DND-41 (cell line): ENCODE data around the gene BRINP2.

Experiments used
- ATAC-seq: fragments of 200-7000 bp; cut with Tn5 transposase; 3 replicates; pipeline ENCODE4 v1.9.1; 2021; ENCODE audit warnings: low read depth; ENCODE audit not compliant: insufficient read depth
- DNase-seq: peaks from one replicate; pipeline ENCODE4 v3.0.0-alpha.2; 2020
- H2AFZ ChIP-seq: 2 replicates; pipeline ENCODE4 v1.6.0; 2012; ENCODE audit warnings: low read depth, low read length
- H3K27ac ChIP-seq: 2 replicates; pipeline ENCODE4 v1.5.1; 2012; ENCODE audit warnings: low read length, inconsistent platforms
- H3K27me3 ChIP-seq: fragments of 200-600 bp; sonication (generic); 2 replicates; pipeline ENCODE4 v1.6.0; 2012; ENCODE audit warnings: low read length, mild to moderate bottlenecking, inconsistent platforms; ENCODE audit not compliant: insufficient read depth, poor library complexity
- H3K36me3 ChIP-seq: 2 replicates; pipeline ENCODE4 v1.5.1; 2012; ENCODE audit warnings: low read length, inconsistent platforms; ENCODE audit not compliant: insufficient read depth
- H3K4me1 ChIP-seq: 2 replicates; pipeline ENCODE4 v1.5.1; 2012; ENCODE audit warnings: mild to moderate bottlenecking, low read length; ENCODE audit not compliant: insufficient read depth
- H3K4me2 ChIP-seq: 2 replicates; pipeline ENCODE4 v1.6.0; 2012; ENCODE audit warnings: mild to moderate bottlenecking, moderate library complexity, low read length, inconsistent platforms; ENCODE audit not compliant: insufficient read depth
- H3K4me3 ChIP-seq, 2 experiments: fragments of 200-600 bp in 1 of 2; shearing (Covaris generic) in 1 of 2; 2 replicates each; pipeline ENCODE4 v1.5.1; 2012 to 2016; ENCODE audit warnings: inconsistent platforms in 2 of 2, low read length in 2 of 2, mild to moderate bottlenecking in 2 of 2, low read depth in 1 of 2, moderate library complexity in 1 of 2
- H3K79me2 ChIP-seq: 2 replicates; pipeline ENCODE4 v1.6.0; 2012; ENCODE audit warnings: low read length, inconsistent platforms; ENCODE audit not compliant: insufficient read depth
- H3K9ac ChIP-seq: 2 replicates; pipeline ENCODE4 v1.6.0; 2012; ENCODE audit warnings: low read depth, mild to moderate bottlenecking, inconsistent platforms, low read length, moderate library complexity
- H3K9me3 ChIP-seq: 2 replicates; pipeline ENCODE4 v1.5.1; 2012; ENCODE audit warnings: low read length, moderate library complexity, mild to moderate bottlenecking, inconsistent platforms; ENCODE audit not compliant: insufficient read depth, severe bottlenecking
- H4K20me1 ChIP-seq: 2 replicates; pipeline ENCODE4 v1.6.0; 2012; ENCODE audit warnings: low read length; ENCODE audit not compliant: insufficient read depth
- CTCF ChIP-seq: IDR thresholded peaks from 2 replicates; pipeline ENCODE4 v1.5.1; 2012; ENCODE audit warnings: borderline replicate concordance, low read length, moderate library complexity, mild to moderate bottlenecking; ENCODE audit not compliant: poor library complexity, severe bottlenecking; ENCODE audit errors: extremely low read depth
- EZH2 ChIP-seq: IDR thresholded peaks from 3 replicates; pipeline ENCODE4 v1.6.1; 2012; ENCODE audit warnings: borderline replicate concordance, low read depth, mild to moderate bottlenecking, moderate library complexity, low read length, inconsistent platforms; ENCODE audit not compliant: severe bottlenecking

BRINP2 gene

DNA sequence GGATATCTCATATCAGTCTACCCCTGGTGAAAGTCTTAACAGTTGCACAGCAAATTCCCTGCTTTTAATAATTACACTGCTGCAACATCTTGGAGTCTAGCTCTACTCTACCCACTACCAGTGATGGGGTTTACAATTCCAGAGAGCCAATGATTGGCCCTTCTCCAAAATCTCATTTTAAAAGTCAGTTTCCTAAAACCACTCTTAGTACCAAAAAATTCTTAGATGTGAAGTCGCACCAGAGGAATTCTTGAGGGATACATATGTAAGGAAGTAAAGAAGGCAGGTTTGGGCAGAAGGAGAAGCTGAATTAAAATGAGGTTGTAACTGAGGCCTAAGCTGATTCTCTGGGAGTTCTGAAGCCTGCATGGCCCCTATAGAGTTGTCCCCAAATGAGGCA lies 129.7 kb downstream of the BRINP2 start:
- no peaks in the 10 kb centered on the region for H3K27me3 ChIP-seq
- TF ChIP-seq CTCF (no peak), EZH2 (no peak)
- ATAC-seq (no peak), DNase-seq (no peak)
- no peak overlapping the region for H2AFZ ChIP-seq
- no peaks in the 10 kb centered on the region for H3K4me1 ChIP-seq
- no peaks in the 10 kb centered on the region for H3K36me3 ChIP-seq
- no peaks in the 10 kb centered on the region for H4K20me1 ChIP-seq
- no peaks in the 10 kb centered on the region for H3K79me2 ChIP-seq
- no peak overlapping the region for H3K4me3 ChIP-seq
- no peak overlapping the region for H3K4me2 ChIP-seq
- no peak overlapping the region for H3K9ac ChIP-seq
- H3K9me3 ChIP-seq, result no peaks in the 10 kb centered on the region
- no peak overlapping the region for H3K27ac ChIP-seq

DNA sequence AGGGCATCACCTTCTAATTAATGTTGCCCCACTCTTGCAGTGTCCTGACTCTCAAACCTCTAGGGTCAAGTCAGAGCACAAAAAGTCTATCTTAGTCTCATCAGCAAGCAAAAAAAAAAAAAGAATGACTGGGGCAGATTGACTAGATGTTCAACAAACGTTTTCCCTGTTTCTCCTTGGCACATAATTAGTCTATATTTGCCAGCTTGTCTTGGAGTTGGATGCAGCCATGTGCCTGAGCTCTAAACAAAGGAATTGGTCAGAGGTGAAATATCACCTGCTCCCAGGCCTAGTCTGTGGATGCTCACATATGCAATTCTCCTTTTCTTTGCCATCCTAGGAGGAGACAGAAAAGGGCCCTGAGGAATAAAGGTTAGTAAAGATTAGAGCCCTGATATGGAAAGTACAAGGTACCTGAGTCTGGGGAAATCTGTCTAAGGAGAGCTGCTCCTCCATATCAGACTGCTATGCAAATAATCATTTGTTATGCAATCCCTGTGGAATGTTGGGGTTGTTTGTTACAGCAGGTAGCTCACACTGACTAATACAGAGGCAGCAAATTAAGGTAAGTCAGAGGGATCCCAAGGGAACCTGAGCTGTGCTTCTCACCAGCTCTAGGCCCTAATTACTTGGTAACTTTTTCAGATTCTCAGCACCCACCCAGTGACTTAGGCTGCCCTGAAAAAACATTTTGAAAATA lies 130.8 kb downstream of the BRINP2 start:
- no peaks in the 10 kb centered on the region for H3K79me2 ChIP-seq
- no peak overlapping the region for H3K27ac ChIP-seq
- DNase-seq (no peak), ATAC-seq (no peak)
- H3K9ac ChIP-seq, result no peak overlapping the region
- H3K9me3 ChIP-seq, result no peaks in the 10 kb centered on the region
- H3K27me3 ChIP-seq, result no peaks in the 10 kb centered on the region
- H3K4me3 ChIP-seq, result no peak overlapping the region
- H4K20me1 ChIP-seq, result no peaks in the 10 kb centered on the region
- no peak overlapping the region for H3K4me2 ChIP-seq
- no peaks in the 10 kb centered on the region for H3K4me1 ChIP-seq
- H3K36me3 ChIP-seq, result no peaks in the 10 kb centered on the region
- TF ChIP-seq CTCF (no peak), EZH2 (no peak)
- no peak overlapping the region for H2AFZ ChIP-seq

DNA sequence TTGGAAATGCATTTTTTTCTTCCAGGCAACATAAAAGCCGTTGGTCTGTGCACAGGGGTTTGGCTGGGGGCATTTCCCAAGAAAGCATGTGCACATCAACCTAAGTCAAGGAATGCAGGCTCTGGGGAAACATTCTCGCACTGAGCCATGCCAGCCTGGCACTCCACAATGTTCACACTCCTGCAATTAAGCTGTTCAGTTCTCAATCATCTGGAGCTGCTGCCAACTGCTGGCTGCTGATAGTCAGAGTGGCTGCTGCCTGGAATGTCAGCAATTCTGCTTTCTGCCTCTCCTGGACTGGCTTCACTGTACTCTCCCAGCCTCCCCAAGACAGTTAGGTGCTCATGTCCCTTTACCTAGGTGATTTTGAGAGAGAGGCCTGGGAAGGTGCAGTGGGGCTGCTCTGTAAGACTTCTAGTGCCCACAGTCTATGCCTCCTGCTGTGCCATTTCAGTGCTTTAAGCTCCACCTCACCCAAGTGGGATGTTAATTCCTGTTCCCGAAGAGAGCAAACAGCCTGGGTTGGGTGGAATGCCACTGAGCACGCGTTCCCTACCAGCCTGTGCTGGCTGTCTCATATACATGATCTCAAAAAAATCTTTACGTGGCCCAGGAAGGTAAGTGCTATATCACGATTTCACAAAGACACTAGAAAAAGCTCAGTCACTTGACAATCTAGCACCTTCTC lies 131.7 kb downstream of the BRINP2 start:
- Histone ChIP-seq H3K79me2 (no peaks in the 10 kb centered on the region), H4K20me1 (no peaks in the 10 kb centered on the region), H3K9me3 (no peaks in the 10 kb centered on the region), H3K4me1 (no peaks in the 10 kb centered on the region), H3K4me2 (no peak overlapping the region), H3K27me3 (no peaks in the 10 kb centered on the region), H2AFZ (no peak overlapping the region), H3K9ac (no peak overlapping the region), H3K36me3 (no peaks in the 10 kb centered on the region), H3K27ac (no peak overlapping the region), H3K4me3 (no peak overlapping the region)
- DNase-seq (no peak), ATAC-seq (no peak)
- TF ChIP-seq CTCF (no peak), EZH2 (no peak)
